Mucosa of descending colon (tissue), 3 donors: ENCODE data around the gene PRDM16. TPM values are rescaled to one million over a fixed set of nuclear protein-coding genes. Genes with fewer than 3 reads are reported as not detected.

ENCODE experiments used
- ATAC-seq: fragments of 200-7000 bp; cut with Tn5 transposase; one replicate; pipeline ENCODE4 v1.9.1; 2020; ENCODE audit warnings: mild to moderate bottlenecking, moderate library complexity
- DNase-seq, 3 donors: peaks; one replicate each; pipeline ENCODE4 v3.0.0-alpha.2; 2020
- H3K36me3 ChIP-seq: fragments of 200-600 bp; one replicate; pipeline ENCODE4 v1.8.0; 2021; ENCODE audit warnings: low read depth, mild to moderate bottlenecking
- H3K4me1 ChIP-seq: fragments of 200-600 bp; one replicate; pipeline ENCODE4 v1.8.0; 2021; ENCODE audit warnings: low read depth, mild to moderate bottlenecking
- H3K4me3 ChIP-seq: fragments of 200-600 bp; one replicate; pipeline ENCODE4 v1.8.0; 2021; ENCODE audit warnings: mild to moderate bottlenecking
- H3K9me3 ChIP-seq: fragments of 200-600 bp; one replicate; pipeline ENCODE4 v1.8.0; 2021; ENCODE audit warnings: mild to moderate bottlenecking
- intact Hi-C, 2 donors: fragments of 100-400 bp; cut with DNase I in 1 of 2; cut with micrococcal nuclease in 1 of 2; formaldehyde crosslinking; loops; one replicate each; pipeline versions ENCODE4 v1.11.0 to v1.11.1; 2022; cut with DNase I, micrococcal nuclease
- total RNA-seq, 3 donors: library from RNA; stranded (reverse); fragmentation: NEBNext Ultra II Directional in 2 of 3; extraction: Animal tissue kit (Norgen Biotek cat#: 25700) in 2 of 3; gene quantifications; one replicate each; pipeline versions ENCODE4 v1.2.1 to v1.2.4, GENCODE V29; 2021 to 2023
- TF ChIP-seq, protein P1 (sequence below): fragments of 200-600 bp; IDR thresholded peaks from one replicate; pipeline ENCODE4 v1.8.0; 2022; ENCODE audit warnings: antibody characterized with exemption, mild to moderate bottlenecking
- donor health status: DM: no; HTN: no; CAD: no; lungs with moderate emphysema.
- donor health status: DM: no; HTN: no; CAD: no.
- donor health status: DM: no; HTN: yes; CAD: no.

The PRDM16 gene
- total RNA-seq, 3 donors from 2014 or later = 1.6 to 2.5 (median 2.4) TPM

GRCh38 chr1:3469849-3470649, 401.0 kb downstream of the PRDM16 start:
- no peak overlapping the region for H3K4me3 ChIP-seq
- ATAC-seq = no peak
- no peaks in the 10 kb centered on the region for H3K4me1 ChIP-seq
- H3K36me3 ChIP-seq = peaks cover 4% of the 10 kb centered on the region
- H3K9me3 ChIP-seq = no peaks in the 10 kb centered on the region
- TF ChIP-seq, protein P1, sequence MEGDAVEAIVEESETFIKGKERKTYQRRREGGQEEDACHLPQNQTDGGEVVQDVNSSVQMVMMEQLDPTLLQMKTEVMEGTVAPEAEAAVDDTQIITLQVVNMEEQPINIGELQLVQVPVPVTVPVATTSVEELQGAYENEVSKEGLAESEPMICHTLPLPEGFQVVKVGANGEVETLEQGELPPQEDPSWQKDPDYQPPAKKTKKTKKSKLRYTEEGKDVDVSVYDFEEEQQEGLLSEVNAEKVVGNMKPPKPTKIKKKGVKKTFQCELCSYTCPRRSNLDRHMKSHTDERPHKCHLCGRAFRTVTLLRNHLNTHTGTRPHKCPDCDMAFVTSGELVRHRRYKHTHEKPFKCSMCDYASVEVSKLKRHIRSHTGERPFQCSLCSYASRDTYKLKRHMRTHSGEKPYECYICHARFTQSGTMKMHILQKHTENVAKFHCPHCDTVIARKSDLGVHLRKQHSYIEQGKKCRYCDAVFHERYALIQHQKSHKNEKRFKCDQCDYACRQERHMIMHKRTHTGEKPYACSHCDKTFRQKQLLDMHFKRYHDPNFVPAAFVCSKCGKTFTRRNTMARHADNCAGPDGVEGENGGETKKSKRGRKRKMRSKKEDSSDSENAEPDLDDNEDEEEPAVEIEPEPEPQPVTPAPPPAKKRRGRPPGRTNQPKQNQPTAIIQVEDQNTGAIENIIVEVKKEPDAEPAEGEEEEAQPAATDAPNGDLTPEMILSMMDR = no peak
- intact Hi-C loops = no loop called here
- DNase-seq = peak in 2 of 3 donors; percentile 18 to 45

- ATAC-seq = no peak
- Histone ChIP-seq H3K9me3 (no peaks in the 10 kb centered on the region), H3K4me1 (no peaks in the 10 kb centered on the region), H3K36me3 (peaks cover 4% of the 10 kb centered on the region), H3K4me3 (no peak overlapping the region)
- TF ChIP-seq, protein P1 = no peak
- peak in 1 of 3 donors; percentile 10 for DNase-seq
- intact Hi-C loops = no loop called here
These were observed 401.8 kb downstream of the PRDM16 start for GRCh38 chr1:3470650-3471355.

GRCh38 chr1:3471356-3472087, 402.5 kb downstream of the PRDM16 start:
- Histone ChIP-seq H3K4me1 (no peaks in the 10 kb centered on the region), H3K36me3 (peaks cover 4% of the 10 kb centered on the region), H3K9me3 (no peaks in the 10 kb centered on the region), H3K4me3 (no peak overlapping the region)
- TF ChIP-seq, protein P1 = no peak
- intact Hi-C loops = no loop called here
- DNase-seq = peak in 2 of 3 donors; percentile 31 to 45
- ATAC-seq = peak; percentile 8

DNA sequence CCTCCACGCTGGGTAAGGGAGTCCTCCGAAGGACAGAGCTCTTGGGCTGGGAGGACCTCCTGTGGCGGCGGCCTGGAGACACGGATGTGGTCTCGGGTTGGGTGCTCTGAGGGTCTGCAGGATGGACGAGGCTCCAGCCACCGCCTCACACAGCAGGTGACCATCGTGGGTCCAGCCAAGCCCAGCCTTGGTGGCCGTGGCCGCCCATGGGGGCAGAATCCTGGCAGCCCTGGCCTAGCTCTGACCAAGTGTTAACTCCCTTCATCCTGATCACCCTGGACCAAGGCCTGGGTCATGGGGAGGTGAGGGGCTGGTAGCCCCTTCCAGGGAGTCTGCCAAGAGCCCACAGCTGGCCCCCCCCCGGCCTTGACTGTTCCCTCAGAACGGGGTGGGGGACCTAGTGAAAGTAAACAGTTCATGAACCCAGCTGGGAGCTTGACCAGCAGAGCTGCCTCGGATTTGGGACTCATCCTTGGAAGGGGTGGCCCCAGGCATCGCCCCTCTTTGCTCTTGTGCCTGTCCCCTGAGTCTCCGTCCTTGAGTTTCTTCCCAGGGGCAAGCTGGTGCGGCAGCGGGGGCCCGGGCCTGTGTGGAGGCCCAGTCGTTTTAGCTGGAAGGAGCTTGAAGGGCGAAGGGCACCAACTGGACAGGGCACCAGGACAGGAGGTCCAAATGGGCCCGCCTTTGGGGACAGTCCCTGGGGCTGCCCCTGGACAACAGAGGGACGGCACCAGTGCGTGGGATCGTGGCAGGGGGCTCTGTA, 403.3 kb downstream of the PRDM16 start:
- H3K4me1 ChIP-seq = no peaks in the 10 kb centered on the region
- intact Hi-C loops = no loop called here

More for the DNA sequence above, 403.3 kb downstream of the PRDM16 start:
- TF ChIP-seq, protein P1 = no peak
- Histone ChIP-seq H3K36me3 (peaks cover 4% of the 10 kb centered on the region), H3K9me3 (no peaks in the 10 kb centered on the region), H3K4me3 (no peak overlapping the region)
- DNase-seq = peak in 2 of 3 donors; percentile 16 to 48
- no peak for ATAC-seq
